ENCODE data around the gene DLGAP1. TPM values are rescaled to one million over a fixed set of nuclear protein-coding genes. Genes with fewer than 3 reads are reported as not detected.
A peak's percentile ranks its signal among the peaks of the same experiment; 100 is the strongest.

DLGAP1 gene
- total and polyA plus RNA-seq, 2 of the 13 experiments (the other 11 are each of a cell fraction or from before 2014, with no cell fraction given), result 0.01 TPM; not detected in 1

DNA sequence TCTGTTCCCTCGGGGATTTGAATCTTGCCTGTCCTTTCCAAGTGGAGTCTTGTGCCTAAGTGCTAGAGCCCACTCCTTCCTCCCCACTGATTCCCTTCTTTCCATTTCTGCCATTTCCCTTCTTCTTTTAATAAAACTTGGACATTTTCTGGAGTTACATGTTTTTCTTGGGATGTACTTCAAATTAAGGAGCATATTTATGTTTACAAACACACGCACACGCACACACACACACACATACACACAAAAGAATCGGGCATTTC lies 850.9 kb downstream of the DLGAP1 start:
- H3K27me3 ChIP-seq (ENCODE audit: control insufficient read depth in 1 of 2, insufficient read depth in 2 of 2, low read length in 2 of 2), result no peaks in the 10 kb centered on the region
- BruUV-seq (replicated peaks), result TSS peak; percentile 85
- H2AFZ ChIP-seq (ENCODE audit: low read length), result no peak overlapping the region
- in situ Hi-C loops (cut with HindIII; ENCODE audit: extremely low pct_ligation_motif_present, low pct_unique_long_range_greater_than_20kb) (loop anchor here (25.0 kb wide), 1 partner anchor 567 kb away; no protein-coding TSS in a partner anchor), intact Hi-C loops (cut with micrococcal nuclease; ENCODE audit: unreplicated experiment) (loop anchor here (1.0 kb wide), 1 partner anchor 14 kb away; no protein-coding TSS in a partner anchor)
- peak overlapping the region in 2 of 3 experiments; percentile 30 to 45; a peak in 3 of 6 replicates for H3K4me3 ChIP-seq (replicated peaks in 1 of 3; ENCODE audit: insufficient read depth in 1 of 3, low read depth in 2 of 3, low read length in 3 of 3)
- ChIA-PET POLR2A (interaction anchor here (0.5 to 11.2 kb wide), 13 partner anchors 10 to 156 kb away, joined by 3 to 271 read pairs (median 8); no protein-coding TSS in a partner anchor), CTCF (ENCODE audit: low intra/inter-chr PET ratio, low total read pairs) (interaction anchor here (1.2 kb wide), 1 partner anchor 9 kb away, joined by 3 read pairs; no protein-coding TSS in a partner anchor)
- peak overlapping the region; percentile 74 for H3K9ac ChIP-seq (ENCODE audit: insufficient read depth, low read depth, low read length)
- DNase-seq (ENCODE audit: low spot score) (no peak), ATAC-seq (no peak), FAIRE-seq (no peak)
- peak overlapping the region; percentile 93 for H3K27ac ChIP-seq (ENCODE audit: extremely low read length, insufficient read depth, low read length)
- peaks cover 81% of the 10 kb centered on the region for H3K4me1 ChIP-seq (ENCODE audit: insufficient read depth, low read length)
- no peaks in the 10 kb centered on the region for H4K20me1 ChIP-seq (ENCODE audit: insufficient read depth, low read length)
- WGBS (ENCODE audit: low lambda C conversion rate), result 41% methylated on average over 4 of the region's 4 CpGs
- H3K4me2 ChIP-seq (ENCODE audit: low read depth, low read length), result peak overlapping the region; percentile 78
- TF ChIP-seq EED (CRISPR knock-in tag; IDR thresholded peaks at IDR 0.05), result no peak
- no peak for TF ChIP-seq ETV6 (CRISPR knock-in tag; conservative IDR thresholded peaks at IDR 0.05)
- no peak for TF ChIP-seq FOXO1 (CRISPR knock-in tag; IDR thresholded peaks at IDR 0.05)
- no peak for TF ChIP-seq SIX1 (CRISPR knock-in tag; IDR thresholded peaks at IDR 0.05; ENCODE audit: borderline replicate concordance)
- TF ChIP-seq ELF4 (CRISPR knock-in tag; IDR thresholded peaks at IDR 0.05; ENCODE audit: borderline replicate concordance), result 0 out of 2 replicates have a peak, but pooled peaks have one; percentile 32
- no peak for TF ChIP-seq ZNF326 (CRISPR knock-in tag; IDR thresholded peaks at IDR 0.05; ENCODE audit: borderline replicate concordance)
- no peak for TF ChIP-seq HNF4G (IDR thresholded peaks at IDR 0.05; ENCODE audit: borderline replicate concordance, low read depth, low read length)
- TF ChIP-seq HNF4G (CRISPR knock-in tag; IDR thresholded peaks at IDR 0.05; ENCODE audit: borderline replicate concordance, low read depth), result no peak
- no peak for TF ChIP-seq KAT8 (CRISPR knock-in tag; IDR thresholded peaks at IDR 0.05)
- peak; percentile 24 for TF ChIP-seq AGO2 (optimal IDR thresholded peaks at IDR 0.05; ENCODE audit: low read depth, low read length)
- TF ChIP-seq, protein P1, sequence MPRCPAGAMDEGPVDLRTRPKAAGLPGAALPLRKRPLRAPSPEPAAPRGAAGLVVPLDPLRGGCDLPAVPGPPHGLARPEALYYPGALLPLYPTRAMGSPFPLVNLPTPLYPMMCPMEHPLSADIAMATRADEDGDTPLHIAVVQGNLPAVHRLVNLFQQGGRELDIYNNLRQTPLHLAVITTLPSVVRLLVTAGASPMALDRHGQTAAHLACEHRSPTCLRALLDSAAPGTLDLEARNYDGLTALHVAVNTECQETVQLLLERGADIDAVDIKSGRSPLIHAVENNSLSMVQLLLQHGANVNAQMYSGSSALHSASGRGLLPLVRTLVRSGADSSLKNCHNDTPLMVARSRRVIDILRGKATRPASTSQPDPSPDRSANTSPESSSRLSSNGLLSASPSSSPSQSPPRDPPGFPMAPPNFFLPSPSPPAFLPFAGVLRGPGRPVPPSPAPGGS (CRISPR knock-in tag; IDR thresholded peaks at IDR 0.05), result no peak
- no peak; the same call in 1 of the 2 replicates for TF ChIP-seq RBFOX2 (IDR thresholded peaks at IDR 0.05; ENCODE audit: low read depth, low read length)
- TF ChIP-seq EEA1 (CRISPR knock-in tag; IDR thresholded peaks at IDR 0.05; ENCODE audit: borderline replicate concordance), result no peak
- 0 out of 2 replicates have a peak, but pooled peaks have one; percentile 50 for TF ChIP-seq ZNF670 (CRISPR knock-in tag; IDR thresholded peaks at IDR 0.05; ENCODE audit: borderline replicate concordance)
- no peak for TF ChIP-seq HNRNPLL (IDR thresholded peaks at IDR 0.05; ENCODE audit: low read depth, low read length, poor library complexity, severe bottlenecking)
- no peak for TF ChIP-seq ZNF891 (CRISPR knock-in tag; IDR thresholded peaks at IDR 0.05)
- TF ChIP-seq, protein P2, sequence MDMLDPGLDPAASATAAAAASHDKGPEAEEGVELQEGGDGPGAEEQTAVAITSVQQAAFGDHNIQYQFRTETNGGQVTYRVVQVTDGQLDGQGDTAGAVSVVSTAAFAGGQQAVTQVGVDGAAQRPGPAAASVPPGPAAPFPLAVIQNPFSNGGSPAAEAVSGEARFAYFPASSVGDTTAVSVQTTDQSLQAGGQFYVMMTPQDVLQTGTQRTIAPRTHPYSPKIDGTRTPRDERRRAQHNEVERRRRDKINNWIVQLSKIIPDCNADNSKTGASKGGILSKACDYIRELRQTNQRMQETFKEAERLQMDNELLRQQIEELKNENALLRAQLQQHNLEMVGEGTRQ (IDR thresholded peaks at IDR 0.05; ENCODE audit: low read depth, low read length), result no peak
- TF ChIP-seq, protein P2 (CRISPR knock-in tag; IDR thresholded peaks at IDR 0.05; ENCODE audit: borderline replicate concordance), result no peak
- peaks cover 2% of the 10 kb centered on the region for H3K79me2 ChIP-seq (ENCODE audit: insufficient read depth, low read length)
- H3K9me3 ChIP-seq (ENCODE audit: low read length), result no peaks in the 10 kb centered on the region
- H3K36me3 ChIP-seq (replicated peaks in 1 of 2; ENCODE audit: control insufficient read depth in 1 of 2, insufficient read depth in 2 of 2, low read length in 2 of 2), result no peaks in the 10 kb centered on the region; a peak in 1 of 5 replicates

All from HepG2 (cell line).